GM19372 (cell line): ENCODE measurements around the gene CYP1A2.

Source experiments
- ATAC-seq: cut with Tn5 transposase; IDR thresholded peaks from one replicate; pipeline ENCODE4 v1.9.1; 2021; ENCODE audit warnings: mild to moderate bottlenecking, low read depth, moderate library complexity; ENCODE audit not compliant: unreplicated experiment

The CYP1A2 gene

DNA sequence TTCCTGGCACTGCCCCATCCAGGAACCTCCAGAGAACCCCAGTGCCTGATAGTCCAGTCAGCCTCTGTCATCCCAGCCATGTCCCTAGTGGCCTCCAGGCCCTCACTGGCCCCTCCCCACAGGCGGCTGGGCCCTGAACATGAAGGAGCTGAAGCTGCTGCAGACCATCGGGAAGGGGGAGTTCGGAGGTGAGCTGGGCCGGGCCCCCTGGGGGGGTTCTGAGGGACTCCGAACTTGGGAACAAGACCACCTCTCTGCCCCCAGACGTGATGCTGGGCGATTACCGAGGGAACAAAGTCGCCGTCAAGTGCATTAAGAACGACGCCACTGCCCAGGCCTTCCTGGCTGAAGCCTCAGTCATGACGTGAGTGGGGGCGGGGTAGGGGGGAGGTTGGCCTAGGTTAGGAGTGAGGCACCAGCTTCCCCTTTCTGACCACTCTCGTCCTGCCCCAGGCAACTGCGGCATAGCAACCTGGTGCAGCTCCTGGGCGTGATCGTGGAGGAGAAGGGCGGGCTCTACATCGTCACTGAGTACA is 52.0 kb downstream of the CYP1A2 start:
- ATAC-seq = no peak

DNA sequence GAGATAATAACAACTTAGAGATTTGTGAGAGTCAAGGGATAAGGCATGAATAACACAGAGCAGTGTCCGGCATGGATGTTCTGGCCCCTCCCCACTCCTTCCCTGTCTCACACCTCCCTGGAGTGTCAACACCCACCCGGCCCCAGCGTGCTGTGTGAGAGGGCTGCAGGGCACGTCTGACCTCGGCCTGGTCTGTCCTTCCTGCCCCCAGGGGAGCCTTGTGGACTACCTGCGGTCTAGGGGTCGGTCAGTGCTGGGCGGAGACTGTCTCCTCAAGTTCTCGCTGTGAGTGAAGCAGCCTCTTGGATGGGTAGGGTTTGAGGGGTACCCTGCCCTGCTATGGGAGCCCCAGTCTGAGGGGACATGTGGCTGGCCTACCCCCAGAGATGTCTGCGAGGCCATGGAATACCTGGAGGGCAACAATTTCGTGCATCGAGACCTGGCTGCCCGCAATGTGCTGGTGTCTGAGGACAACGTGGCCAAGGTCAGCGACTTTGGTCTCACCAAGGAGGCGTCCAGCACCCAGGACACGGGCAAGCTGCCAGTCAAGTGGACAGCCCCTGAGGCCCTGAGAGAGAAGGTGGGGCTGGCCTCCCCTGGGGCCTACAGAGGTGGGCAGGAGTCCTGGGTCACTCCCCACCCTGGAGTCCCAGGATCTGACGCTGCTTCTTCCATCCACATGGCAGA is 52.8 kb downstream of the CYP1A2 start:
- no peak for ATAC-seq

DNA sequence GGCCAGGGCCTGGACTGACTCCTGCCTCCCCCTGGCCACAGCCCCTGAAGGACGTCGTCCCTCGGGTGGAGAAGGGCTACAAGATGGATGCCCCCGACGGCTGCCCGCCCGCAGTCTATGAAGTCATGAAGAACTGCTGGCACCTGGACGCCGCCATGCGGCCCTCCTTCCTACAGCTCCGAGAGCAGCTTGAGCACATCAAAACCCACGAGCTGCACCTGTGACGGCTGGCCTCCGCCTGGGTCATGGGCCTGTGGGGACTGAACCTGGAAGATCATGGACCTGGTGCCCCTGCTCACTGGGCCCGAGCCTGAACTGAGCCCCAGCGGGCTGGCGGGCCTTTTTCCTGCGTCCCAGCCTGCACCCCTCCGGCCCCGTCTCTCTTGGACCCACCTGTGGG is 53.6 kb downstream of the CYP1A2 start:
- no peak for ATAC-seq

DNA sequence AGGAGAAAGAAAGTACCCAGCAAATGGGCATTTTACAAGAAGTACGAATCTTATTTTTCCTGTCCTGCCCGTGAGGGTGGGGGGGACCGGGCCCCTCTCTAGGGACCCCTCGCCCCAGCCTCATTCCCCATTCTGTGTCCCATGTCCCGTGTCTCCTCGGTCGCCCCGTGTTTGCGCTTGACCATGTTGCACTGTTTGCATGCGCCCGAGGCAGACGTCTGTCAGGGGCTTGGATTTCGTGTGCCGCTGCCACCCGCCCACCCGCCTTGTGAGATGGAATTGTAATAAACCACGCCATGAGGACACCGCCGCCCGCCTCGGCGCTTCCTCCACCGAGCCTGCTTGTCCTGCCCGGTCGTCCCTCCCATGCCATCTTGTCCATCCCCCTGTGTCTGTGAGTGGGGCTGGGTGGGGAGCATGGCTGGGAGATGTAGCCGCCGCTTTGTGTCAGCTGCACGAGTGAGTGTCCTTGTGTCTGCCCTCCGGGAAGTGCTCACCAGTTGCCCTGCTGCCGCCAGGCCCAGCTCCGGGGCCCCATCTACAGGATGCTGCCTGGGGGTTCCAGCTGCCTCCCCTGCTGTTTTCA is 54.3 kb downstream of the CYP1A2 start:
- no peak for ATAC-seq

DNA sequence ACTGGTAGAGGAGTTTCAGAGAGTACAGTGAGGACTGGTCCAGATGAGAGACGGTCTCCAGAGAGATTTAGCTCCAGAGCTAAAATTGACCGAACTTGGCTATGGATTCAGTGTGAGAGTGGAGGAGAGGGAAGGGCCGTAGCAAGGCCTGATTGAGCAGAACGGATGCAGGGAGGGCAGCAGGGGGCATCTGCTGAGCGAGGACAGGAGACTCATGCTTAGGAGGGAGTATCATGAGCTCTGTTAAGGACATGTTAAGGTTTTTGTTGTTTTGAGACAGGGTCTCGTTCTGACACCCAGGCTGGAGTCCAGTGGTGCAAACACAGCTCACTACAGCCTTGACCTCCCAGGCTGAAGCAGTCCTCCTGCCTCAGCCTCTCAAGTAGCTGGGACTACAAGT is 56.3 kb downstream of the CYP1A2 start:
- ATAC-seq = no peak
